Effector CD4-positive, alpha-beta T cell (primary cell): ENCODE measurements around the gene PAK3.

ENCODE experiments used
- DNase-seq: peaks from one replicate; pipeline ENCODE4 v3.0.0-alpha.2; 2020

PAK3 gene

GRCh38 chrX:111265486-111265885 lies 169.5 kb downstream of the PAK3 start:
- DNase-seq = no peak

GRCh38 chrX:111268506-111268905 lies 172.5 kb downstream of the PAK3 start:
- DNase-seq = no peak

GRCh38 chrX:111270339-111270738 lies 174.3 kb downstream of the PAK3 start, which contains the start of gene CAPN6:
Gene CAPN6, minus strand, starts transcription at chrX:111270483. Its CDS starts 6,547 bp downstream, at chrX:111263936.
- no peak for DNase-seq
